Measurements from ENCODE around the gene NEK1.
A peak's percentile ranks its signal among the peaks of the same experiment; 100 is the strongest.

NEK1 gene

DNA sequence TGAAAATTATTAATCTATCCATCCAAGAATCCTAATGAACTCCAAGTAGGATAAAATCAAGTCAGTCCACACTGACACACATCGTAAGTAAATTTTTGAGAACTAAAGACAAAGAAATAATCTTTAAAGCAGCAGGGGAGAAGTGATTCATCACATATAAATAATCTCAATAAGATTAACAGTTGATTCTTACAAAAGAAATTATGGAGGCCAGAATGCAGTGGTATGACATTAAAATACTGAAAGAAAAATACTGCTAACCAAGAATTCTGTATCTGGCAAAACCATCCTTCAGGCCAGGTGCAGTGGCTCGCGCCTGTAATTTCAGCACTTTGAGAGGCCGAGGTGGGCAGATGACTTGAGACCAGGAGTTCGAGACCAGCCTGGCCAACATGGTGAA lies 245.6 kb downstream of the NEK1 start:
- DNase-seq (ENCODE audit: low spot score): no peak

DNA sequence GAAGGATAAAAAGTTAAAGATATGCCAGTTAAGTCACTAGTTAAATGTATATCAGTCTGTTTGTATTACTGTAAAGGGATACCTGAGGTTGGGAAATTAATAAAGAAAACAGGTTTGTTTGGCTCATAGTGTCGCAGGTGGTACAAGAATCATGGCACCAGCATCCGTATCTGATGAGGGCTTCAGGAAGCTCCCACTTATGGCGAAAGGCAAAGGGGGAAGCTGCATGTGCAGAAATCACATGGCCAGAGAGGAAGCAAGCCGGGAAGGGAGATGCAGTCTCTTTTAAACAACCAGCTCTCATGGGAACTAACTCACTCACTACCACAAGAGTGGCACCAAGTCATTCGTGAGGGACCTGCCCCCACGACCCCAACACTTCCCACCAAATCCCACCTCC lies 249.8 kb downstream of the NEK1 start:
- no peak for DNase-seq (ENCODE audit: low spot score)

DNA sequence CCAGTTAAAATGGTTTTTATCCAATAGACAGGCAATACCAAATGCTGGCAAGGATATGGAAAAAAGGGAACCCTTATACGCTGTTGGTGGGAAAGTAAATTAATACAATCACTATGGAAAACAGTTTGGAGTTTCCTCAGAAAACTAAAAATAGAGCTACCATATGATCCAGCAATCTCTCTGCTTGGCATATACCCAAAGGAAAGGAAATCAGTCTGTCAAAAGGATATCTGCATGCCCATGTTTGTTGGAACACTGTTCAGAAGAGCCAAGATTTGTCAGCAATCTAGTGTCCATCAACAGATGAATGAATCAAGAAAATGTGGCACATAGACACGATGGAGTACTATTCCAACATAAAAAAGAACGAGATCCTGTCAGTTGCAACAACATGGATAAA lies 250.6 kb downstream of the NEK1 start:
- no peak for DNase-seq (ENCODE audit: low spot score)

DNA sequence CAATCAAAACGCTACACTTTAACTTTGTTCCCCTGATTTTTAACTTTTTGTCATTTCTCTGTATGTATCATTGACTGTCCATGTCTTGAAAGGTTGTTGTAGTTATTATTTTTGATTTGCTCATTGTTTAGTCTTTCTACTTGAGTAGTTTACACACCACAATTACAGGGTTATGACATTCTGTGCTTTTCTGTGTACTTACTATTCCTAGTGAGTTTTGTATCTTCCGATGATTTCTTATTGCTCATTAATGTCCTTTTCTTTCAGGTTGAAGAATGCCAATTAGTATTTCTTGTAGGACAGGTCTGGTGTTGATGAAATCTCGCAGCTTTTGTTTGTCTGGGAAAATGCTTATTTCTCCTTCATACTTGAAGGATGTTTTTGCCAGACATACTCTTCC lies 252.4 kb downstream of the NEK1 start:
- DNase-seq (ENCODE audit: low spot score): no peak

DNA sequence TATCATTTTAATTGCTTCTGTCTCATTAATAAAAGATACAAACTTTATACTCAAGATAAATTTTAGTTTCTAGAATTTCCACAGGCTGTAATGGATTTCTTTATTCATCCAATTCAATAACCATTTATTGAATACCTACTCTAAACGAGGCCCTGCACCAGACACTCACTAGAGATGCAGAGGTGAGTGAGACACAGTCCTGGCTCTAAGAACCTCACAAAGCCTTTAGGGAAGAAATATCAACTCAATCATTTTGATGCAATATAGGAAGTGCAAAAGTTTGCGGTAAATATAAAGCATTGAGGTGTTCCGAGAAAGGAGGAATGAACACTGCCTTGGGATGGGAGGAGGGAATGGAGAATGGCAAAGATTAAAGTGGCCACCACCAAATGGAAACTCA lies 260.0 kb downstream of the NEK1 start:
- DNase-seq (ENCODE audit: low spot score): no peak

DNA sequence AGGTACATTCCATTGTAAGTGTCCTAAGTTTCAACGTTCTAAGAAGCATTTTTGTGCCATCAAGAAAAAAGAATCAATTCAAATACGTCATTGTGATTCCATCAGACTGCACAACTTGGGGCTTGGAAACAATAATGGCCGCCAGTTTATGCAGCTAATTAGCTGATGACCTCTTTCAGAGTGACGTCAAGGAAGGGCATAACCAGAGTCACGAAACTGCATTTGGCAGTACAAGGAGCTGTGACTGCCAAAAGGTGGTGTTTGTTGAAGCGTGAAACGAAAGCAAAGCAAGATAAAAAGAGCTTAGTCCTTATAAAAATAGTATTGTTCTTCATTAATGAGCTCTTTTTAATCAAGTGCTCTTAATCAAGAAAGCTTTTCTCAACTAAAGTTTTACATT lies 260.5 kb downstream of the NEK1 start:
- DNase-seq (ENCODE audit: low spot score): no peak

DNA sequence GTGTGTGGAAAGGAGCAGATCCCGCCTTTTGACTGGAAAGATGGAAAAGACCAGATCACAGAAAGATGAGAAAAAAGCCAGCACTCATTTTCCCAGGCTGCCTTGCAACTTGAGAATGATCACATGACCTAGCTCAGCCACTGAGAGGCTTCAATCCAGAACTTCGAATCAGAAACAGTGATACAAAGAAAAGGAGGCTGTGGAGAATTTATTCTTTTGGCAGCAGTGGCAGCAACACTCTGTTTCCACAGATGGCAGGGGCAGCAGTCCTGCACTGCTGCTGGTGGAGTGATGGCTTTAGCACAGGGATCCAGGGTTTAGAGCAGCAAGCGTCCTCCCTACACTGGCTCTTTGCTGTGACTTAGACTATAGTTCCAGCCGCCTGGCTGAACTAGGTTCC lies 263.8 kb downstream of the NEK1 start:
- peak; percentile 73 for DNase-seq (ENCODE audit: low spot score)

DNA sequence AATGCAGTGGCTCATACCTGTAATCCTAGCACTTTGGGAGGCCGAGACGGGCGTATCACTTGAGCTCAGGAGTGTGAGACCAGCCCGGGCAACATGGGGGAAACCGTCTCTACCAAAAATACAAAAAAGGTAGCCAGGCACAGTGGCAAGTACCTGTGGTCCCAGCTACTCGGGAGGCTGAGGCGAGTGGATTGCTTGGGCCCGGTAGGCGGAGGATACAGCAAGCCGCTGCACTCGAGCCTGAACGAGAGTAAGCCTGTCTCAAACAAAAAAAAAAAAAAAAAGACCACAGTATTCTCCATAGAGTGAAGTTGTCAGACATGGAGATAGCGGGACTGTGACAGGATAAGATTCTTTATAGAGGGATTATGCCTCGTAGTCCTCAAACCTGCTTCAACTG lies 265.5 kb downstream of the NEK1 start:
- no peak for DNase-seq (ENCODE audit: low spot score)

DNA sequence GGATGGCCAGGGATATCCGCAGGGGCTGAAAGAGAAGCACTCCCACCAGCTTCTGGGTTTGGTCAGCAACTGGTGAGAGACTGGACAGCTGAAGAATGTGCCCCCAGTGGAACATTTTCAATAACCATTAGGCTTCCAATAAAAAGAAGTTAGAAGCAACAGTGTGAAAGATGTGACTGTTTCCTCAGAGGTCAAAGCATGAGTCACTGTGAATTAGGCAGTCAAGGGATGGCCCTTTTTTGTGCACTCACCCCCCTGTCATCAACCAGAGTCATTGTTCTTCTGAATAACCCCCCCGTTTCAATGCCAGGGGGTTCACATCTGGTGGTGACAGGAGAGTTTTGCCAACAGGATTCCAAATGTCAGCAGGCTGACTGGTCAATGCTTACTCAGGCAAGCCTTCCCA lies 267.1 kb downstream of the NEK1 start:
- DNase-seq (ENCODE audit: low spot score): peak; percentile 86
